OCI-M1 (cell line): ENCODE data around the gene OS9.
"Not testable (repeated sequence)": the region's sequence is repeated elsewhere in the genome, so short reads cannot be mapped to it uniquely, and the experiment has no call there.

Source experiments
- DNase-seq: peaks from one replicate; lab custom pipeline; 2025; lab: John Stamatoyannopoulos, UW

Gene OS9

GRCh38 chr12:57694459-57695019 is 607 bp downstream of the OS9 start:
- no peak for DNase-seq

GRCh38 chr12:57695770-57696432 is 2.0 kb downstream of the OS9 start:
- no peak for DNase-seq

- no peak for DNase-seq
These were observed 3.1 kb downstream of the OS9 start for GRCh38 chr12:57697076-57697475.

- no peak for DNase-seq
These were observed 4.5 kb downstream of the OS9 start for GRCh38 chr12:57698414-57698813.

GRCh38 chr12:57700317-57700716 is 6.4 kb downstream of the OS9 start:
- no peak for DNase-seq

GRCh38 chr12:57707250-57707649 is 13.3 kb downstream of the OS9 start:
- no peak for DNase-seq

- DNase-seq: no peak
These were observed 14.4 kb downstream of the OS9 start for GRCh38 chr12:57708296-57708695.

- DNase-seq: no peak
These were observed 18.8 kb downstream of the OS9 start for GRCh38 chr12:57712701-57713100.

GRCh38 chr12:57713209-57713608 is 19.3 kb downstream of the OS9 start:
- no peak for DNase-seq

GRCh38 chr12:57715036-57715748 is 21.3 kb downstream of the OS9 start:
- DNase-seq: not testable (repeated sequence)

- no peak for DNase-seq
These were observed 21.9 kb downstream of the OS9 start for GRCh38 chr12:57715786-57716185.

- no peak for DNase-seq
These were observed 22.4 kb downstream of the OS9 start for GRCh38 chr12:57716305-57716704.

GRCh38 chr12:57717131-57717530 is 23.2 kb downstream of the OS9 start:
- DNase-seq: no peak

- DNase-seq: no peak
These were observed 24.1 kb downstream of the OS9 start for GRCh38 chr12:57717846-57718640.

GRCh38 chr12:57718641-57719528 is 25.0 kb downstream of the OS9 start:
- DNase-seq: no peak

- DNase-seq: no peak
These were observed 26.1 kb downstream of the OS9 start for GRCh38 chr12:57719777-57720605.

- DNase-seq: no peak
These were observed 27.0 kb downstream of the OS9 start for GRCh38 chr12:57720606-57721595.

- not testable (repeated sequence) for DNase-seq
These were observed 28.1 kb downstream of the OS9 start for GRCh38 chr12:57721846-57722608.
